GM19351 (cell line): ENCODE data around the gene RPP25.
"Not testable (repeated sequence)": the region's sequence is repeated elsewhere in the genome, so short reads cannot be mapped to it uniquely, and the experiment has no call there.

Experiments
- ATAC-seq: cut with Tn5 transposase; IDR thresholded peaks from one replicate; pipeline ENCODE4 v1.9.1; 2021; ENCODE audit warnings: mild to moderate bottlenecking, moderate library complexity; ENCODE audit not compliant: unreplicated experiment

RPP25 gene

GRCh38 chr15:74924525-74924924 is 32.0 kb downstream of the RPP25 start:
- no peak for ATAC-seq

GRCh38 chr15:74920456-74920855 is 36.1 kb downstream of the RPP25 start:
- ATAC-seq: no peak

- no peak for ATAC-seq
Observed at GRCh38 chr15:74917676-74918075, 38.9 kb downstream of the RPP25 start.

DNA sequence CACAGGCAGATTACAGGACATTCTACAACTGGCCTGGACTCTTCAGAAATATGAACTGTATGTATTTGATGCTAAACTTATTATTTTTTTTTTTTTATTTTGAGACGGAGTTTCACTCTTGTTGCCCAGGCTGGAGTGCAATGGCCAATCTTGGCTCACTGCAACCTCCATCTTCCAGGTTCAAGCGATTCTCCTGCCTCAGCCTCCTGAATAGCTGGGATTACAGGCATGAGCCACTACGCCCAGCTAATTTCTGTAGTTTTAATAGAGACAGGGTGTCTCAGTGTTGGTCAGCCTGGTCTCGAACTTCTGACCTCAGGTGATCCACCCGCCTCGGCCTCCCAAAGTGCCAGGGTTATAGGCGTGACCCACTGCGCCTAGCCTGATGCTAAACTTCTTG is 42.8 kb downstream of the RPP25 start:
- ATAC-seq: not testable (repeated sequence)

DNA sequence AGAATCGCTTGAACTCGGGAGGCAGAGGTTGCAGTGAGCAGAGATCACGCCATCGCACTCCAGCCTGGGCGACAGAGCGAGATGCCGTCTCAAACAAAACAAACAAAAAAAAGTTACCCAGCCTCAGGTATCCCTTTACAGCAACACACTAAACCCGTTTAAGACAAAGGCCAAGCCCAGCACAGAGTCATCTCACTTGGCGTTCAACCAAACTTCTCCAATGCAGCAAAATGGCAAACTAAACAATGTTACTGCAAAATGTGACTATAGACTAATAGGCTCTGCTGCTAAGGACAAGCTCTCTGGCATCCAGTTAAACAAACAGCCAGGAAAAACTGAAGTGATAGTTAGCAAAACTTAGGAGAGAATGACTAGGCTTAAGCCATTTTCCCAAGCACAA is 43.5 kb downstream of the RPP25 start:
- no peak for ATAC-seq

DNA sequence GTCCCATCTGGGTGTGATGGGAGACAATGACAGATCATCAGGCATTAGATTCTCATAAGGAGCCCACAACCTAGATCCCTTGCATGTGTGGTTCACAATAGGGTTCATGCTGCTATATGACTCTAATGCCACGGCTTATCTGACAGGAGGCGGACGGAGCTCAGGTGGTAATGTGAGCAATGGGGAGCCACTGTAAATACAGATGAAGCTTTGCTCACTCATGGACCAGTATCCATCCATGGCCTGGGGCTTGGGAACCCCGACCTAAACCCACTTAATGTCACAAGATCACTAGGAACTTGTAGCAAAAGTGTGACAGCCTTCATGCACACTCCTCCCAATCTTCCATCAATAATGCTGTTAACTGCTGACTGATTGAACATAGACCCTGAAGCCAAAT is 47.9 kb downstream of the RPP25 start:
- no peak for ATAC-seq

GRCh38 chr15:74907163-74907870 is 49.3 kb downstream of the RPP25 start:
- ATAC-seq: no peak

GRCh38 chr15:74906450-74907162 is 50.0 kb downstream of the RPP25 start, which contains the start of gene FAM219B:
Gene FAM219B, minus strand, starts transcription at chr15:74906851. Its CDS starts 51 bp downstream, at chr15:74906800.
- ATAC-seq: peak; percentile 85

DNA sequence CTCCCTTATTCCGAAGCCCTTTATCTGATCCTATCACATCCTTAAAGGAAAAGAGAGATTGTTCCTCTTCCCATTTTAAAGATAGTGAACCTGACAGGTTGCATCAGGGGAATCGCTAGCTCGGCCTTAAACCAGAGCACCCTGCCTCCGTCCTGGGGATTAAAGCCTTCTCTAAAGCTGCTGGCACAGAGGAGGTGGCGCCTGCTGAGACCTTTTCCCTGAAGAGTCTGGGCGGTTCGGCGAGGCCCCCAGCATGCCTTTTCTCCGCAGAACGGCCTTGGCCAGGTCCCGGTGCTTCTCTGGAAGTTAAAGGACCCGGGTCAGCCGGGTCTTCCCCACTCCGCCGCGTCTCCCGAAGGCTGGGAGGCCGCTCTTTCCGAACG is 50.5 kb downstream of the RPP25 start:
- peak; percentile 20 for ATAC-seq
